IMR-90 (cell line): Measurements from ENCODE around the gene IARS2. TPM values are rescaled to one million over a fixed set of nuclear protein-coding genes. Genes with fewer than 3 reads are reported as not detected.
"Not testable (repeated sequence)": the region's sequence is repeated elsewhere in the genome, so short reads cannot be mapped to it uniquely, and the experiment has no call there.

Source experiments
- ATAC-seq: fragments of 200-7000 bp; cut with Tn5 transposase; 2 replicates; pipeline ENCODE4 v1.9.1; 2020; ENCODE audit warnings: low read depth, mild to moderate bottlenecking, moderate library complexity
- BruUV-seq: library from RNA; stranded (reverse); fragments of 400-500 nt; replicated peaks from 2 replicates; lab custom pipeline; 2021; lab: Mats Ljungman, UMichigan
- CTCF ChIA-PET: fragments of 300-600 bp; formaldehyde crosslinking; extraction: SDS; loops from one replicate; lab custom pipeline; 2021; ENCODE audit warnings: antibody characterized with exemption; lab: Yijun Ruan, JAX
- POLR2A ChIA-PET: fragments of 300-600 bp; sonication (Branson Sonifier 250); formaldehyde crosslinking; loops from one replicate; lab custom pipeline; 2022; ENCODE audit warnings: antibody characterized with exemption; ENCODE audit not compliant: unreplicated experiment; lab: Charles Lee
- DNase-seq: peaks from one replicate; pipeline ENCODE4 v3.0.0; 2013
- H2AFZ ChIP-seq: replicated peaks from 2 replicates; pipeline ENCODE3; 2013; ENCODE audit warnings: low read length, mild to moderate bottlenecking; ENCODE audit not compliant: poor library complexity
- H2AK5ac ChIP-seq: 2 replicates; pipeline ENCODE4 v1.6.1; 2013; ENCODE audit warnings: low read depth, low read length, inconsistent platforms
- H2AK9ac ChIP-seq: replicated peaks from 2 replicates; pipeline ENCODE3; 2013; ENCODE audit warnings: mild to moderate bottlenecking, low read depth, low read length, moderate library complexity; ENCODE audit not compliant: poor library complexity
- H2BK120ac ChIP-seq: 2 replicates; pipeline ENCODE4 v1.6.1; 2013; ENCODE audit warnings: low read depth, low read length, inconsistent platforms
- H2BK15ac ChIP-seq: 3 replicates; pipeline ENCODE4 v1.6.1; 2013; ENCODE audit warnings: low read depth, low read length, inconsistent platforms
- H2BK20ac ChIP-seq: 2 replicates; pipeline ENCODE4 v1.6.1; 2013; ENCODE audit warnings: low read depth, mild to moderate bottlenecking, inconsistent platforms, low read length, moderate library complexity
- H2BK5ac ChIP-seq: 2 replicates; pipeline ENCODE4 v1.6.1; 2013; ENCODE audit warnings: mild to moderate bottlenecking, low read depth, low read length, inconsistent platforms; ENCODE audit not compliant: poor library complexity, severe bottlenecking
- H3K14ac ChIP-seq: replicated peaks from 2 replicates; pipeline ENCODE4 v1.6.1; 2013; ENCODE audit warnings: low read depth, low read length, inconsistent platforms
- H3K18ac ChIP-seq: 2 replicates; pipeline ENCODE4 v1.6.1; 2013; ENCODE audit warnings: low read depth, low read length, control low read depth
- H3K23ac ChIP-seq: 2 replicates; pipeline ENCODE4 v1.6.1; 2013; ENCODE audit warnings: low read depth, low read length, inconsistent platforms
- H3K27ac ChIP-seq: 2 replicates; pipeline ENCODE4 v1.5.1; 2013; ENCODE audit warnings: mild to moderate bottlenecking, control low read depth, low read length; ENCODE audit not compliant: insufficient read depth
- H3K27me3 ChIP-seq: 2 replicates; pipeline ENCODE4 v1.6.1; 2013; ENCODE audit warnings: low read length; ENCODE audit not compliant: control insufficient read depth, insufficient read depth
- H3K36me3 ChIP-seq: 2 replicates; pipeline ENCODE4 v1.6.1; 2013; ENCODE audit warnings: low read length, mixed read lengths; ENCODE audit not compliant: control insufficient read depth, insufficient read depth
- H3K4ac ChIP-seq: 2 replicates; pipeline ENCODE4 v1.6.1; 2013; ENCODE audit warnings: low read depth, low read length, inconsistent platforms
- H3K4me1 ChIP-seq: 2 replicates; pipeline ENCODE4 v1.6.1; 2013; ENCODE audit warnings: low read length, mixed read lengths; ENCODE audit not compliant: control insufficient read depth, insufficient read depth
- H3K4me2 ChIP-seq: 2 replicates; pipeline ENCODE4 v1.6.1; 2013; ENCODE audit warnings: low read depth, mild to moderate bottlenecking, control low read depth, low read length, moderate library complexity
- H3K4me3 ChIP-seq: 2 replicates; pipeline ENCODE4 v1.5.1; 2013; ENCODE audit warnings: low read depth, mild to moderate bottlenecking, control low read depth, low read length, moderate library complexity; ENCODE audit not compliant: insufficient read depth
- H3K56ac ChIP-seq: 2 replicates; pipeline ENCODE4 v1.6.1; 2013; ENCODE audit warnings: low read length, inconsistent platforms; ENCODE audit not compliant: insufficient read depth; ENCODE audit errors: extremely low read depth
- H3K79me1 ChIP-seq, 2 experiments: 2 replicates each; pipeline ENCODE4 v1.6.1; 2013; ENCODE audit warnings: low read length in 2 of 2, inconsistent platforms in 1 of 2, low read depth in 1 of 2
- H3K9ac ChIP-seq: 2 replicates; pipeline ENCODE4 v1.6.1; 2013; ENCODE audit warnings: low read depth, low read length, control low read depth
- H3K9me1 ChIP-seq: 2 replicates; pipeline ENCODE4 v1.6.1; 2013; ENCODE audit warnings: low read length, inconsistent platforms; ENCODE audit not compliant: insufficient read depth
- H3K9me3 ChIP-seq: 2 replicates; pipeline ENCODE4 v1.6.1; 2013; ENCODE audit warnings: low read length; ENCODE audit not compliant: control insufficient read depth, insufficient read depth
- H4K20me1 ChIP-seq: 2 replicates; pipeline ENCODE4 v1.6.1; 2013; ENCODE audit warnings: low read length, inconsistent platforms; ENCODE audit not compliant: insufficient read depth
- H4K5ac ChIP-seq: 2 replicates; pipeline ENCODE4 v1.6.1; 2013; ENCODE audit warnings: mild to moderate bottlenecking, low read depth, low read length, control low read depth
- H4K8ac ChIP-seq, 2 experiments: 2 replicates each; pipeline ENCODE4 v1.6.1; 2013; ENCODE audit warnings: low read depth in 2 of 2, low read length in 2 of 2, control low read depth in 1 of 2, inconsistent platforms in 1 of 2
- H4K91ac ChIP-seq: 2 replicates; pipeline ENCODE4 v1.6.1; 2013; ENCODE audit warnings: low read depth, low read length, inconsistent platforms; ENCODE audit not compliant: insufficient read depth
- CEBPB ChIP-seq: IDR thresholded peaks from 2 replicates; pipeline ENCODE4 v1.6.1; 2012; ENCODE audit warnings: low read depth, low read length, improper control_type of control experiment
- MAFK ChIP-seq: IDR thresholded peaks from 2 replicates; pipeline ENCODE4 v1.6.1; 2012; ENCODE audit warnings: low read depth, low read length, improper control_type of control experiment
- WGBS, 2 experiments: methylation state at CpG; one replicate each; pipeline versions ENCODE4 v1.1.5 to v1.1.7; 2013; ENCODE audit warnings: missing lambda C conversion rate in 2 of 2; ENCODE audit not compliant: insufficient read length in 1 of 2; ENCODE audit errors: extremely low coverage in 2 of 2; 5-methylcytosine and 5-hydroxymethylcytosine counted together
- dilution Hi-C: fragments of 300-500 bp; cut with HindIII; formaldehyde crosslinking; loops from one replicate; pipeline ENCODE4 v1.14.3; 2018; ENCODE audit warnings: low sequenced_read_pairs; ENCODE audit not compliant: unreplicated experiment
- in situ Hi-C: fragments of 300-500 bp; cut with MboI; formaldehyde crosslinking; loops from 3 replicates; pipeline ENCODE4 v1.14.3; 2019; ENCODE audit warnings: low sequenced_read_pairs, inconsistent platforms, mixed read lengths
- intact Hi-C: fragments of 100-400 bp; cut with micrococcal nuclease; formaldehyde crosslinking; loops from 2 replicates; pipeline ENCODE4 v1.10.0; 2022
- polyA plus RNA-seq, 3 experiments: library from polyadenylated mRNA; depleted of rRNA; stranded (reverse); fragments of >200 nt; gene quantifications; 2 replicates each; pipeline ENCODE4 v1.2.3, GENCODE V29; 2012; ENCODE audit warnings: low replicate concordance in 1 of 3
- total RNA-seq: library from RNA; depleted of rRNA; stranded (reverse); fragments of >200 nt; gene quantifications from 2 replicates; pipeline ENCODE4 v1.2.3, GENCODE V29; 2012

The IARS2 gene
- total and polyA plus RNA-seq, 2 of the 4 experiments (the other 2 are of a cell fraction) = 34.8 to 77.4 TPM

GRCh38 chr1:220084460-220084859 lies 9.5 kb upstream of the IARS2 start:
- POLR2A ChIA-PET = no interaction called here
- TF ChIP-seq MAFK (no peak), CEBPB (no peak)
- Histone ChIP-seq H3K9me3 (no peaks in the 10 kb centered on the region), H2BK5ac (no peak overlapping the region), H4K91ac (no peak overlapping the region), H2AK5ac (no peak overlapping the region), H2BK20ac (no peak overlapping the region), H3K4me3 (no peak overlapping the region), H4K5ac (no peak overlapping the region), H2AFZ (no peak overlapping the region), H3K56ac (no peak overlapping the region), H3K36me3 (no peaks in the 10 kb centered on the region; the same call in 1 of the 2 replicates), H3K4me2 (no peak overlapping the region), H3K27ac (no peak overlapping the region), H3K4ac (no peak overlapping the region), H2AK9ac (no peak overlapping the region), H3K14ac (no peak overlapping the region), H4K20me1 (no peaks in the 10 kb centered on the region), H3K4me1 (no peaks in the 10 kb centered on the region), H2BK15ac (no peak overlapping the region), H2BK120ac (no peak overlapping the region), H4K8ac (no peak overlapping the region), H3K9ac (no peak overlapping the region), H3K23ac (no peak overlapping the region), H3K9me1 (no peaks in the 10 kb centered on the region), H3K18ac (no peak overlapping the region), H3K27me3 (no peaks in the 10 kb centered on the region), H3K79me1 (peaks cover 0 to 18% of the 10 kb centered on the region in 2 experiments; a peak in 3 of 4 replicates)
- CTCF ChIA-PET = interaction anchor here (0.7 kb wide), 1 partner anchor 90 kb away, joined by 3 read pairs; no protein-coding TSS in a partner anchor
- intact Hi-C loops = no loop called here
- no peak for ATAC-seq
- in situ Hi-C loops = no loop called here
- DNase-seq = no peak
- WGBS, 2 experiments = no CpG with 5 or more reads among the region's 1 CpG
- no TSS peak for BruUV-seq
- dilution Hi-C loops = no loop called here

- H3K9ac ChIP-seq, H3K14ac ChIP-seq, H3K27ac ChIP-seq, H2AK5ac ChIP-seq, H2AK9ac ChIP-seq, DNase-seq, H3K23ac ChIP-seq, H2BK120ac ChIP-seq, H3K36me3 ChIP-seq, H3K4me2 ChIP-seq, CTCF ChIA-PET, H4K8ac ChIP-seq, H3K4me3 ChIP-seq, H4K20me1 ChIP-seq, intact Hi-C loops, BruUV-seq, H3K4ac ChIP-seq, H2AFZ ChIP-seq, H2BK15ac ChIP-seq, H4K91ac ChIP-seq, H2BK20ac ChIP-seq, H3K9me3 ChIP-seq, H2BK5ac ChIP-seq, H3K18ac ChIP-seq, POLR2A ChIA-PET, ATAC-seq, H3K56ac ChIP-seq, dilution Hi-C loops, in situ Hi-C loops, H3K4me1 ChIP-seq, H4K5ac ChIP-seq, H3K27me3 ChIP-seq, H3K9me1 ChIP-seq: not testable (repeated sequence)
- H3K79me1 ChIP-seq = peaks cover 0 to 16% of the 10 kb centered on the region in 2 experiments; a peak in 3 of 4 replicates
- WGBS, 2 experiments = no CpG with 5 or more reads among the region's 15 CpGs
Measured at GRCh38 chr1:220086261-220086686, 7.7 kb upstream of the IARS2 start.
